ENCODE data around the gene CDH5.

The CDH5 gene

DNA sequence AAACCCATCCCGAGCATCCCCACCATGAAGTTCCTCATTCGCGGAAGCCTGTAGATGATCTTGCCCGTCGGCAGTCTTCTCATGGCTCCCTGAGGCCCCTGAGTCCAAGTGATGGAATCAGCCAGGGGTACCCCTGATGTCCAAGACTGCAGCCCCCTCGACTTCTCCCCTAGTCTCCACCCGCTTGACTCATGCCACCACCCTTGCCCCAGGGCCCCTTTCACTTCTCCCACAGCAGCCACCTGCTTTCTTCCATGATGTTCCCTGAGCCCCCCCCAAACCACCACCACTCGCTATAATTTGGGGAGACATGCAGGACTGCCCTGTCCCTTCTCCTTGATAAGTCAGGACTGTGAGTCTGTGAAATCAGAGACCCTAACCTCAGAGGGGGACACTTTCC lies 72.0 kb downstream of the CDH5 start:
- no peaks in the 10 kb centered on the region for H3K36me3 ChIP-seq
- no peak overlapping the region for H3K4me3 ChIP-seq (ENCODE audit: low read depth, low read length)
- no peaks in the 10 kb centered on the region for H3K4me1 ChIP-seq
- H3K9me3 ChIP-seq, result no peaks in the 10 kb centered on the region
- no peak for TF ChIP-seq CTCF (IDR thresholded peaks at IDR 0.05; ENCODE audit: low read depth, low read length)
- DNase-seq, result no peak
- peaks cover 1% of the 10 kb centered on the region; the same call in 1 of the 2 replicates for H3K27me3 ChIP-seq

DNA sequence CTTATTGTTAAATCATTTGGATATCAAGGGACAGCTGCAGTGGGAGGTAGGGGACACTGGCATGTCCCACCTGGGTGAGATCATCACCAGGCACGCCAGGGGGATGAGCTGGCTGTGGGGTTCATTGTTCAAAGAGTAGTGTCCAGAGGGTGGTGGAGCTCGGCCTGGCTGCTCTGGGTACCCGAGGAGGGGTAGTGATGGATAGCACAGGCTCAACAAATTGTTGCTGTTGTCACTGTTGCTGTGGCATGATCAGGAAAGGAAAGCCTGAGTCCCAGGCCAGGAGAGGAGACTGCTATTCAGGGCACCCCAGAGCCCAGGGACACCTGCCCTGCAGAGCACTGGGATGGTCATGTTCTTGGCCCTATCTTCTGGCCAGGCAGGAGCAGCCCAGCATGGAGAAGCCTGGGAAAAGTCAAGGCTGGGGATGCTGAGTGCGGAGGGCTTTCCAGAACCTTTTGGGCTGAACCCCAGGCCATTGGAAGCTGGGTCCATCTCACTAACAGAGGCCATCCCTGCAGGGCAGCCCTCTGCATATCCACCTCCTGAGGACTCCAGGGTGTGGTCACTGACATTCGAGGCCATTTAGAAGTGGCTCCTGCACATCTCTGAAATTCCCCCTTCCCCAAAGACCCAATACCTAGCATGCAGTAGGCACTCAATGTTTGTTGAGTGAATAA lies 72.7 kb downstream of the CDH5 start:
- H3K36me3 ChIP-seq, result no peaks in the 10 kb centered on the region

DNA sequence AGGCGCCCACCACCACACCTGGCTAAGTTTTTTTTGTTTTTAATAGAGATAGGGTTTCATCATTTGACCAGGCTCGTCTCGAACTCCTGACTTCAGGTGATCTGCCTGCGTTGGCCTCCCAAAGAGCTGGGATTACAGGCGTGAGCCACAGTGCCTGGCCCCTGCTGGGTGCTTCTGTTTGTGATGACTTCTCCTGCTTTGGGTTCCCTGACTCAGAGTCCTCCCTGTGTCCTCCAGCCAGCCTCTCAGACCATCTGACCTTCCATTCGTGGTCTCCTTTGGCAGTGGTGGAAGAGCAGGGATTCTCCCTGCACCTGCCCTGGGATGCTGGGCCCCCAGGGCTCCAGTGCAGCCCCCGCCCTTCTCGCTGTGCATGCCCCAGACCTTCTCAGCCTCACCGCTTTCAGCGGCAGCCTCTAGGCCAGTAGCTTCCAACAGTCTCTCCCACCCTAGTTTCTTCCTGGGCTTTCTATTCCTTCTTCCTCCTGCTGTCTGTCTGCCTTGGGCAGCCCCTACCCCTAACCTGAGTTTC lies 73.8 kb downstream of the CDH5 start:
- H3K27me3 ChIP-seq, result no peaks in the 10 kb centered on the region

More for the DNA sequence above, 72.7 kb downstream of the CDH5 start:
- Histone ChIP-seq H3K4me1 (no peaks in the 10 kb centered on the region), H3K27me3 (no peaks in the 10 kb centered on the region; the same call in 1 of the 2 replicates), H3K4me3 (ENCODE audit: low read depth, low read length) (no peak overlapping the region), H3K9me3 (no peaks in the 10 kb centered on the region)
- TF ChIP-seq CTCF (IDR thresholded peaks at IDR 0.05; ENCODE audit: low read depth, low read length), result no peak
- DNase-seq, result no peak

GRCh38 chr16:66440970-66441369 lies 74.5 kb downstream of the CDH5 start:
- no peak for TF ChIP-seq CTCF (IDR thresholded peaks at IDR 0.05; ENCODE audit: low read depth, low read length)
- Histone ChIP-seq H3K9me3 (no peaks in the 10 kb centered on the region), H3K36me3 (no peaks in the 10 kb centered on the region), H3K4me1 (no peaks in the 10 kb centered on the region), H3K4me3 (ENCODE audit: low read depth, low read length) (no peak overlapping the region), H3K27me3 (no peaks in the 10 kb centered on the region)
- no peak for DNase-seq

More for the DNA sequence above, 73.8 kb downstream of the CDH5 start:
- H3K4me3 ChIP-seq (ENCODE audit: low read depth, low read length), result no peak overlapping the region
- no peaks in the 10 kb centered on the region for H3K4me1 ChIP-seq
- no peaks in the 10 kb centered on the region for H3K9me3 ChIP-seq
- DNase-seq, result no peak
- no peak for TF ChIP-seq CTCF (IDR thresholded peaks at IDR 0.05; ENCODE audit: low read depth, low read length)
- no peaks in the 10 kb centered on the region for H3K36me3 ChIP-seq

DNA sequence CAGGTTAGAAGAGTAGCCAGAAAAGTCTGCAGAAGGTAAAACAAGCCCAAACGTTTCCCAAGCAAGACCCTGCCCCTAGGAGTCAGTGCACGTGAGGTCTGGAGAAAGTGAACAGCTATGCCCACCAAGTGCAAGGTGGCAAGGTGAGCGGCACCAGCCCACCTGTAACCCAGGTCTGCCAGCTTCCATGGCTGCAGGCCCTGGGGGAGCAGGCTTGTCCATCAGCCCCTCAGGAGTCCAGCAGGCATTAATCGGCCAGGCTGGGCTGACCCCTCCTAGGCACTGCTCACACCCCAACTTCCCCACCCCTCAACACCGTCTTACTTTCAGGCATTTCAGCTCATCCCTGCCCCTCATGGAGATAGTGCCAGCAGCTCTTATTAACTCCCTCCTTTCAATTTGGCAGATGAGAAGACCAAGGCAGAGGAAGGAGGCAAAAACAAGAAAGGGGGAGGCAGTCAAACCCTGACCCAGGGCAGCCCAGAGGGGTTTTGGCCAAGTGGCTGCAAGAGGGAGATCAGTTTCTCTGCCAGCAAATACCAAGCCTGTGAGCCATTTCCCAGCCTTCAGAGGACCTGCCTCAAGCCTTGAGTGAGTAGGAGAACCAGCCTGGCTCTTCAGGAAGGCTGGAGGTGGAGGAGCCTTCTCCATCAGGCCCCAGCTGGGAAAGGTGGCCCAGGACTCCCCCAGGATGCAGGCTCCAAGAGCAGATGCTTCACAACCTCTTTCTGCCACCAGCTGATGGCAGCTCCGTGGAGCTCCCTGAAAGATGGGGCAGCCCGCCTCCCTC lies 75.3 kb downstream of the CDH5 start:
- Histone ChIP-seq H3K9me3 (no peaks in the 10 kb centered on the region), H3K4me3 (ENCODE audit: low read depth, low read length) (no peak overlapping the region), H3K4me1 (no peaks in the 10 kb centered on the region), H3K36me3 (no peaks in the 10 kb centered on the region), H3K27me3 (no peaks in the 10 kb centered on the region)
- no peak for DNase-seq
- no peak for TF ChIP-seq CTCF (IDR thresholded peaks at IDR 0.05; ENCODE audit: low read depth, low read length)

All from BE2C (cell line).